Spleen (tissue), 11 donors: Measurements from ENCODE around the gene KCNH6. TPM values are rescaled to one million over a fixed set of nuclear protein-coding genes. Genes with fewer than 3 reads are reported as not detected.

ENCODE experiments used
- DNase-seq: peaks from one replicate; pipeline ENCODE4 v3.0.0-alpha.2; 2020
- H3K27ac ChIP-seq, 8 donors: fragments of 200-600 bp; sonication (generic) in 7 of 8; 1 replicate in 4 of 8; 2 replicates in 4 of 8; pipeline versions ENCODE4 v1.5.0 to v1.8.0; 2016 to 2021; ENCODE audit warnings: inconsistent platforms in 4 of 8, mild to moderate bottlenecking in 4 of 8, moderate library complexity in 1 of 8
- H3K27me3 ChIP-seq, 7 donors: fragments of 200-600 bp; sonication (generic) in 6 of 7; replicated peaks in 1 of 7; 1 replicate in 4 of 7; 2 replicates in 3 of 7; pipeline versions ENCODE4 v1.5.0 to v1.8.0; 2016 to 2021; ENCODE audit warnings: inconsistent platforms in 3 of 7, mild to moderate bottlenecking in 1 of 7
- H3K36me3 ChIP-seq, 6 donors: fragments of 200-600 bp; sonication (generic) in 5 of 6; 1 replicate in 4 of 6; 2 replicates in 2 of 6; pipeline versions ENCODE4 v1.5.0 to v1.8.0; 2016 to 2021; ENCODE audit warnings: inconsistent platforms in 2 of 6
- H3K4me1 ChIP-seq, 6 donors: fragments of 200-600 bp; sonication (generic) in 5 of 6; 1 replicate in 3 of 6; 2 replicates in 3 of 6; pipeline versions ENCODE4 v1.5.0 to v1.8.0; 2016 to 2021; ENCODE audit warnings: inconsistent platforms in 3 of 6
- H3K4me3 ChIP-seq, 8 donors: fragments of 200-600 bp; sonication (generic) in 7 of 8; 1 replicate in 4 of 8; 2 replicates in 4 of 8; pipeline versions ENCODE4 v1.5.0 to v1.8.0; 2016 to 2021; ENCODE audit warnings: inconsistent platforms in 4 of 8, mild to moderate bottlenecking in 4 of 8, moderate library complexity in 2 of 8
- H3K9me3 ChIP-seq, 8 donors: fragments of 200-600 bp; sonication (generic) in 7 of 8; 1 replicate in 4 of 8; 2 replicates in 4 of 8; pipeline versions ENCODE4 v1.5.0 to v1.8.0; 2016 to 2021; ENCODE audit warnings: inconsistent platforms in 4 of 8
- POLR2A ChIP-seq, 3 donors: fragments of 450-650 bp; IDR thresholded peaks; one replicate each; pipeline ENCODE4 v1.5.1; 2017; ENCODE audit warnings: antibody characterized with exemption in 3 of 3, mild to moderate bottlenecking in 1 of 3
- POLR2AphosphoS5 ChIP-seq, 3 donors: sonication (generic); formaldehyde crosslinking; IDR thresholded peaks; one replicate each; pipeline ENCODE4 v1.5.1; 2017; ENCODE audit warnings: antibody characterized with exemption in 3 of 3
- WGBS, 5 donors: extraction: QIAGEN DNeasy Blood & Tissue Kit in 3 of 5; methylation state at CpG; one replicate each; pipeline versions ENCODE4 v1.1.5 to v1.1.7; 2013 to 2018; 5-methylcytosine and 5-hydroxymethylcytosine counted together
- intact Hi-C: fragments of 100-400 bp; cut with DNase I; formaldehyde crosslinking; loops from one replicate; pipeline ENCODE4 v1.15.0; 2023; ENCODE audit warnings: low total_unique reads
- polyA plus RNA-seq, 3 donors: library from polyadenylated mRNA; stranded (reverse); fragments of 200-250 nt; gene quantifications; one replicate each; pipeline ENCODE4 v1.2.1, GENCODE V29; 2013
- total RNA-seq, 7 donors: library from RNA; depleted of rRNA in 3 of 7; stranded (reverse); fragments of >200 nt in 3 of 7; fragmentation: NEBNext Ultra II Directional in 4 of 7; extraction: Animal tissue kit (Norgen Biotek cat#: 25700) in 4 of 7; gene quantifications; one replicate each; pipeline versions ENCODE4 v1.1.0 to v1.2.1, GENCODE V29; 2016 to 2021
- TF ChIP-seq, protein P1 (sequence below), 11 experiments: fragments of 200-600 bp in 7 of 11; fragments of 450-650 bp in 4 of 11; sonication (generic) in 4 of 11; IDR thresholded peaks in 8 of 11; conservative IDR thresholded peaks in 3 of 11; 1 replicate in 7 of 11; 2 replicates in 4 of 11; pipeline versions ENCODE4 v1.4.0 to v1.8.0; 2016 to 2021; ENCODE audit warnings: antibody characterized with exemption in 11 of 11, inconsistent platforms in 4 of 11, mild to moderate bottlenecking in 1 of 11
- donor health status: healthy with polysubstance abuse.
- donor health status: DM: no; HTN: no; CAD: no; lungs with moderate emphysema.
- donor health status: DM: no; HTN: no; CAD: no.
- donor health status: Bipolar disorder and iron deficiency.
- donor health status: healthy.
- donor health status: DM: no; HTN: no; CAD: no.
- donor health status: DM: yes; HTN: yes; CAD: no.

KCNH6 gene
- total and polyA plus RNA-seq, 10 donors, result not detected

DNA sequence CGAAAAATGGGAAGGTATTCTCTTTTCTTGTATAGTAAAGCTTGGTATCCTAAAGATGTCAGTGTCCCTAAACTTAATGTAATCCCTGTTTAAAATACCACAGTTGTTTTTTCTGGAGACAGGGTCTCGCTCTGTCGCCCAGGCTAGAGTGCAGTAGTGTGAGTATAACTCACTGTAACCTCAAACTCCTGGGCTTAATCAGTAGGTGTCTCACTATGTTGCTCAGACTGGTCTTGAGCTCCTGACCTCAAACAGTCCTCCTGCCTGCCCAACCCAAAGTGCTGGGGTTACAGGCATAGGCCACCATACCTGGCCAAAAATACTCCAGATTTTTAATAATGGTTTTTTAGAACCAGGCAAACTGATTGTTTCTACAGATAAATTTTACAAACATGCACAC is 35.3 kb downstream of the KCNH6 start:
- H3K27me3 ChIP-seq, result no peaks in the 10 kb centered on the region
- no peak overlapping the region for H3K27ac ChIP-seq
- H3K36me3 ChIP-seq, result peaks cover 0 to 11% (median 0%) of the 10 kb centered on the region in 6 donors
- no peaks in the 10 kb centered on the region for H3K9me3 ChIP-seq
- intact Hi-C loops, result no loop called here
- TF ChIP-seq, protein P1, sequence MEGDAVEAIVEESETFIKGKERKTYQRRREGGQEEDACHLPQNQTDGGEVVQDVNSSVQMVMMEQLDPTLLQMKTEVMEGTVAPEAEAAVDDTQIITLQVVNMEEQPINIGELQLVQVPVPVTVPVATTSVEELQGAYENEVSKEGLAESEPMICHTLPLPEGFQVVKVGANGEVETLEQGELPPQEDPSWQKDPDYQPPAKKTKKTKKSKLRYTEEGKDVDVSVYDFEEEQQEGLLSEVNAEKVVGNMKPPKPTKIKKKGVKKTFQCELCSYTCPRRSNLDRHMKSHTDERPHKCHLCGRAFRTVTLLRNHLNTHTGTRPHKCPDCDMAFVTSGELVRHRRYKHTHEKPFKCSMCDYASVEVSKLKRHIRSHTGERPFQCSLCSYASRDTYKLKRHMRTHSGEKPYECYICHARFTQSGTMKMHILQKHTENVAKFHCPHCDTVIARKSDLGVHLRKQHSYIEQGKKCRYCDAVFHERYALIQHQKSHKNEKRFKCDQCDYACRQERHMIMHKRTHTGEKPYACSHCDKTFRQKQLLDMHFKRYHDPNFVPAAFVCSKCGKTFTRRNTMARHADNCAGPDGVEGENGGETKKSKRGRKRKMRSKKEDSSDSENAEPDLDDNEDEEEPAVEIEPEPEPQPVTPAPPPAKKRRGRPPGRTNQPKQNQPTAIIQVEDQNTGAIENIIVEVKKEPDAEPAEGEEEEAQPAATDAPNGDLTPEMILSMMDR (IDR thresholded peaks at IDR 0.05 in 8 of 11, conservative IDR thresholded peaks at IDR 0.05 in 3 of 11), result no peak
- TF ChIP-seq POLR2AphosphoS5 (IDR thresholded peaks at IDR 0.05) (no peak), POLR2A (IDR thresholded peaks at IDR 0.05) (no peak)
- 74 to 96% (median 95%) methylated on average over 3 of the region's 3 CpGs for WGBS, 5 donors
- H3K4me1 ChIP-seq, result peaks cover 22 to 95% (median 49%) of the 10 kb centered on the region in 6 donors
- H3K4me3 ChIP-seq, result no peak overlapping the region
- DNase-seq, result no peak

DNA sequence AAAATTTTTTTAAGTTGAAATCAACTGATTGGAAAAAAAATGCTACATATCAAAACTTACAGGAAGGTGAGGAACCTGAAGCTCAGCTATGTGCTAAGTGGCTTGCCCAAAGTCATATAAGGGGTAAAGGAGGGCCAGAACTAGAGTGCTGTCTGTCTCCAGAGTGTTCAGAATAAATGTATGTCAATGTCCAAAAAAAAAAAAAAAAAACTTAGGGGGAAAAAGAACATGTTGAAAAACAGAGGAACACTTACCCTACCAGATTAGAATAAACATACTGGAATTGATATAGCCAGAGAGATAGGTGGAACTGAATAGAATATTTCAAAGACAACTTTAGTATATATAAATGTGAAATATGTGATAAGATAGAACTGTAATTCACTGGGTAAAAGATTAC is 38.7 kb downstream of the KCNH6 start:
- TF ChIP-seq POLR2AphosphoS5 (IDR thresholded peaks at IDR 0.05), result no peak
- TF ChIP-seq, protein P1 (IDR thresholded peaks at IDR 0.05 in 8 of 11, conservative IDR thresholded peaks at IDR 0.05 in 3 of 11), result no peak
- no peak for TF ChIP-seq POLR2A (IDR thresholded peaks at IDR 0.05)
- DNase-seq, result no peak
- Histone ChIP-seq H3K36me3 (peaks cover 0 to 11% (median 0%) of the 10 kb centered on the region in 6 donors), H3K27ac (no peak overlapping the region), H3K4me1 (peaks cover 0 to 69% (median 18%) of the 10 kb centered on the region in 6 donors), H3K4me3 (no peak overlapping the region), H3K27me3 (no peaks in the 10 kb centered on the region), H3K9me3 (no peaks in the 10 kb centered on the region)
- intact Hi-C loops, result no loop called here

DNA sequence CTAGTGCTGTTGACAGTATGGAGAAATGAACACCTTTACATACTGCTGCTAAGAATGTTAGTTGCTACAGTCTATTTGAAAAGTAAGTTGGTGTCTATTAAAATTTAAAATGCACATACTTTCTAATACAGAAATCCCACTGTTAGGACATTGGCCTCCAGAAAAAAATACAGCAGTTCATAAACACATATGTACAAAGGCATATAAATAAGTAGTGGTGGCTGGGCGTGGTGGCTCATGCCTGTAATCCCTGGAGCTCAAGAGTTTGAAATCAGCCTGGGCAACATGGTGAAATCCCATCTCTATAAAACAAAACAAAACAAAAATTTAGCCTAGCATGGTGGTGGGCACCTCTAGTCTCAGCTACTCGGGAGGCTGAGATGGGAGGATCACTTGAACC is 40.2 kb downstream of the KCNH6 start:
- no peaks in the 10 kb centered on the region for H3K27me3 ChIP-seq
- no peak overlapping the region for H3K4me3 ChIP-seq
- peaks cover 0 to 67% (median 14%) of the 10 kb centered on the region in 6 donors for H3K4me1 ChIP-seq
- intact Hi-C loops, result no loop called here
- H3K9me3 ChIP-seq, result no peaks in the 10 kb centered on the region
- no peak overlapping the region for H3K27ac ChIP-seq
- H3K36me3 ChIP-seq, result peaks cover 0 to 9% (median 0%) of the 10 kb centered on the region in 6 donors
- DNase-seq, result no peak
- TF ChIP-seq, protein P1 (IDR thresholded peaks at IDR 0.05 in 8 of 11, conservative IDR thresholded peaks at IDR 0.05 in 3 of 11), result no peak
- TF ChIP-seq POLR2AphosphoS5 (IDR thresholded peaks at IDR 0.05) (no peak), POLR2A (IDR thresholded peaks at IDR 0.05) (no peak)
- WGBS, 5 donors, result 97 to 100% (median 98%) methylated on average over 2 of the region's 2 CpGs

DNA sequence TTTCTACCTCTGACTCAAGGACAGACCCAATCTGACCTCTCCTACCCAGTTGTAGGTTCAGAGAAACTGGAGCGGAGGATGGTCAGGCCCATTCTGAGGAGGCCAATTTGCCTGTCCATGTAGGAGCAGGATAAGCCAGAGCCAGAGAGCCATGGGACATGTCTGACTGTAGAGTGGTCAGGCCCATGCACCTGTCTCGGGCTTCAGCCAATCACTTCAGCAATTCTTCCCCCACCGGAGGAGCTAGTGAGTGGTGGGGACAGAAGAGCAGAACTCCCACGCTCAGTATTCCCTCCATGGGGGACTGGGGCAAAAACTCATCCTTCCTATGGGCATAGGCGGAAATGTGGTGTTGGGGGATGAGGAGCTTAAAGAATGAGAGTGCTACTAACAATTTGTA is 41.4 kb downstream of the KCNH6 start:
- H3K9me3 ChIP-seq, result no peaks in the 10 kb centered on the region
- no peak for DNase-seq
- 93 to 97% (median 97%) methylated on average over 5 of the region's 5 CpGs for WGBS, 5 donors
- intact Hi-C loops, result no loop called here
- peaks cover 0 to 19% (median 0%) of the 10 kb centered on the region in 6 donors for H3K36me3 ChIP-seq
- H3K27me3 ChIP-seq, result no peaks in the 10 kb centered on the region
- no peak overlapping the region for H3K4me3 ChIP-seq
- H3K27ac ChIP-seq, result no peak overlapping the region
- TF ChIP-seq POLR2AphosphoS5 (IDR thresholded peaks at IDR 0.05), result no peak
- TF ChIP-seq, protein P1 (IDR thresholded peaks at IDR 0.05 in 8 of 11, conservative IDR thresholded peaks at IDR 0.05 in 3 of 11), result no peak
- TF ChIP-seq POLR2A (IDR thresholded peaks at IDR 0.05), result no peak
- peaks cover 0 to 68% (median 13%) of the 10 kb centered on the region in 6 donors for H3K4me1 ChIP-seq
